OCI-LY7 (cell line): ENCODE data around the gene SCGN. TPM values are rescaled to one million over a fixed set of nuclear protein-coding genes. Genes with fewer than 3 reads are reported as not detected.
A peak's percentile ranks its signal among the peaks of the same experiment; 100 is the strongest.

Source experiments
- Bru-seq: library from RNA; stranded (reverse); fragments of 400-500 nt; gene quantifications from one replicate; lab custom pipeline; 2021; lab: Mats Ljungman, UMichigan
- BruChase-seq, 2 experiments: library from RNA; stranded (reverse); fragments of 400-500 nt; gene quantifications; one replicate each; lab custom pipeline; 2021; lab: Mats Ljungman, UMichigan
- BruUV-seq: library from RNA; stranded (reverse); fragments of 400-500 nt; replicated peaks from 2 replicates; lab custom pipeline; 2021; lab: Mats Ljungman, UMichigan
- CTCF ChIA-PET: fragments of 300-600 bp; sonication (Branson Sonifier 250); formaldehyde crosslinking; loops from one replicate; lab custom pipeline; 2022; ENCODE audit warnings: antibody characterized with exemption; ENCODE audit not compliant: unreplicated experiment; lab: Charles Lee
- POLR2A ChIA-PET: fragments of 300-600 bp; sonication (Branson Sonifier 250); formaldehyde crosslinking; loops from one replicate; lab custom pipeline; 2022; ENCODE audit warnings: antibody characterized with exemption; lab: Charles Lee
- DNase-seq: peaks from one replicate; pipeline ENCODE4 v3.0.0-alpha.2; 2015; ENCODE audit warnings: low spot score
- H2AFZ ChIP-seq: fragments of 200-600 bp; sonication (generic), shearing (Covaris generic); 2 replicates; pipeline ENCODE4 v1.6.1; 2014; ENCODE audit warnings: mild to moderate bottlenecking, antibody characterized with exemption, low read length, moderate library complexity
- H3K27ac ChIP-seq: fragments of 200-600 bp; sonication (generic); 2 replicates; pipeline ENCODE4 v1.5.1; 2014; ENCODE audit warnings: mixed run types, low read depth, mild to moderate bottlenecking, moderate library complexity, low read length, inconsistent platforms; ENCODE audit not compliant: poor library complexity, severe bottlenecking
- H3K36me3 ChIP-seq: fragments of 200-600 bp; sonication (generic); 2 replicates; pipeline ENCODE4 v1.6.1; 2014; ENCODE audit warnings: mild to moderate bottlenecking, antibody characterized with exemption, low read length, moderate library complexity, mixed read lengths; ENCODE audit not compliant: insufficient read depth
- H3K4me1 ChIP-seq: fragments of 200-600 bp; sonication (generic); 2 replicates; pipeline ENCODE4 v1.5.1; 2014; ENCODE audit warnings: mild to moderate bottlenecking, low read length; ENCODE audit not compliant: insufficient read depth, poor library complexity, severe bottlenecking
- H3K4me2 ChIP-seq: fragments of 200-600 bp; sonication (generic); 2 replicates; pipeline ENCODE4 v1.6.1; 2014; ENCODE audit warnings: mild to moderate bottlenecking, low read length
- H3K4me3 ChIP-seq: fragments of 200-600 bp; sonication (generic); 2 replicates; pipeline ENCODE4 v1.5.1; 2014; ENCODE audit warnings: mild to moderate bottlenecking, low read depth, low read length; ENCODE audit not compliant: poor library complexity, severe bottlenecking
- H3K79me2 ChIP-seq: fragments of 200-600 bp; sonication (generic); 2 replicates; pipeline ENCODE4 v1.6.1; 2016; ENCODE audit warnings: low read depth, mild to moderate bottlenecking, low read length, moderate library complexity, mixed read lengths; ENCODE audit not compliant: insufficient read depth
- H3K9me2 ChIP-seq: fragments of 200-600 bp; sonication (generic); 2 replicates; pipeline ENCODE4 v1.6.1; 2016; ENCODE audit warnings: mild to moderate bottlenecking, low read length, mixed read lengths; ENCODE audit not compliant: insufficient read depth
- H3K9me3 ChIP-seq: fragments of 200-600 bp; sonication (generic); 2 replicates; pipeline ENCODE4 v1.6.1; 2014; ENCODE audit warnings: mild to moderate bottlenecking, mixed run types, low read length, mixed read lengths
- H4K20me1 ChIP-seq: fragments of 200-600 bp; sonication (generic); 2 replicates; pipeline ENCODE4 v1.6.1; 2014; ENCODE audit warnings: mild to moderate bottlenecking, antibody characterized with exemption, low read length, moderate library complexity, mixed read lengths; ENCODE audit not compliant: insufficient read depth
- EZH2phosphoT487 ChIP-seq: fragments of 200-600 bp; sonication (generic); IDR thresholded peaks from 2 replicates; pipeline ENCODE4 v1.6.1; 2018; ENCODE audit warnings: low read depth, borderline replicate concordance, mild to moderate bottlenecking, mixed run types, antibody characterized with exemption, low read length, moderate library complexity, mixed read lengths
- intact Hi-C: fragments of 100-400 bp; cut with micrococcal nuclease; formaldehyde crosslinking; loops from one replicate; pipeline ENCODE4 v1.10.0; 2022; ENCODE audit not compliant: unreplicated experiment
- long read RNA-seq: library from polyadenylated mRNA; stranded (forward); transcript quantifications from one replicate; pipeline ENCODE4 v2.0.0, GENCODE V29; 2022
- total RNA-seq, 2 experiments: library from RNA; depleted of rRNA in 1 of 2; stranded (reverse); fragments of >200 nt in 1 of 2; shearing (Covaris generic) in 1 of 2; gene quantifications; 2 replicates each; pipeline ENCODE4 v1.2.3, GENCODE V29; 2014 to 2022
- TF ChIP-seq, protein P1 (sequence below): fragments of 200-600 bp; sonication (generic); conservative IDR thresholded peaks from 2 replicates; pipeline ENCODE4 v1.5.1; 2014; ENCODE audit warnings: mild to moderate bottlenecking, antibody characterized with exemption, low read length, moderate library complexity, mixed read lengths

Gene SCGN
- not detected in 2 replicates for total RNA-seq (2014; rRNA removed; shearing (Covaris generic))
- not detected in 2 replicates for total RNA-seq (2022)
- Bru-seq, nascent RNA, result percentile 3 among the genes with signal in this experiment
- not detected for BruChase-seq, experiment 1, labeled RNA remaining after a 6-hour chase
- BruChase-seq, experiment 2, labeled RNA remaining after a 2-hour chase, result percentile 3 among the genes with signal in this experiment
- long read RNA-seq, result 0 reads

- Histone ChIP-seq H3K4me3 (no peak within 1 kb of the TSS), H3K9me2 (no peaks in the 10 kb centered on the region), H3K36me3 (no peaks in the 10 kb centered on the region), H4K20me1 (no peaks in the 10 kb centered on the region; the same call in 1 of the 2 replicates), H3K27ac (no peak within 1 kb of the TSS), H3K9me3 (no peaks in the 10 kb centered on the region), H3K4me1 (no peaks in the 10 kb centered on the region), H2AFZ (no peak within 1 kb of the TSS), H3K79me2 (no peaks in the 10 kb centered on the region), H3K4me2 (no peak within 1 kb of the TSS)
- no peak for DNase-seq
- CTCF ChIA-PET, result no interaction called here
- BruUV-seq, result no TSS peak
- intact Hi-C loops, result no loop called here
- POLR2A ChIA-PET, result interaction anchor here (0.6 to 0.8 kb wide), 2 partner anchors 12 to 317 kb away, joined by 3 read pairs; no protein-coding TSS in a partner anchor
- TF ChIP-seq EZH2phosphoT487, result no peak
- TF ChIP-seq, protein P1, sequence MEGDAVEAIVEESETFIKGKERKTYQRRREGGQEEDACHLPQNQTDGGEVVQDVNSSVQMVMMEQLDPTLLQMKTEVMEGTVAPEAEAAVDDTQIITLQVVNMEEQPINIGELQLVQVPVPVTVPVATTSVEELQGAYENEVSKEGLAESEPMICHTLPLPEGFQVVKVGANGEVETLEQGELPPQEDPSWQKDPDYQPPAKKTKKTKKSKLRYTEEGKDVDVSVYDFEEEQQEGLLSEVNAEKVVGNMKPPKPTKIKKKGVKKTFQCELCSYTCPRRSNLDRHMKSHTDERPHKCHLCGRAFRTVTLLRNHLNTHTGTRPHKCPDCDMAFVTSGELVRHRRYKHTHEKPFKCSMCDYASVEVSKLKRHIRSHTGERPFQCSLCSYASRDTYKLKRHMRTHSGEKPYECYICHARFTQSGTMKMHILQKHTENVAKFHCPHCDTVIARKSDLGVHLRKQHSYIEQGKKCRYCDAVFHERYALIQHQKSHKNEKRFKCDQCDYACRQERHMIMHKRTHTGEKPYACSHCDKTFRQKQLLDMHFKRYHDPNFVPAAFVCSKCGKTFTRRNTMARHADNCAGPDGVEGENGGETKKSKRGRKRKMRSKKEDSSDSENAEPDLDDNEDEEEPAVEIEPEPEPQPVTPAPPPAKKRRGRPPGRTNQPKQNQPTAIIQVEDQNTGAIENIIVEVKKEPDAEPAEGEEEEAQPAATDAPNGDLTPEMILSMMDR, result no peak
Measured at GRCh38 chr6:25652007-25652515, at the start of gene SCGN. Gene SCGN, plus strand, starts transcription at chr6:25652215. Its CDS starts 189 bp downstream, at chr6:25652404.

DNA sequence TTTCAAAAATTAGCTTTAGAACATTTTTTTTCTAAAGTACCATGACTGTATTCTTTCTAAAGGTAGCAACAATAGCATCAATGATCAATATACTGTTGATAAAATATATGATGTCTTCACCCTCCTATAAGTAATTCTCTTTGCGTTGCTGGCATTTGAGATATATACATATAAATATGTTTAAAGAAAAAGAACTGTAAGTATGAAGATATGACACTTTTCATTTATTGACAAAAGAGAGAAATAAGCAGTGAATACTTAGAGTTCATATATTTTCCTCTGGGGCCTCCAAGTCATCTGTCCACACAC, 49.4 kb upstream of the SCGN start:
- ChIA-PET POLR2A (no interaction called here), CTCF (no interaction called here)
- DNase-seq, result no peak
- Histone ChIP-seq H3K4me1 (peaks cover 5% of the 10 kb centered on the region), H3K4me2 (no peak overlapping the region), H3K27ac (no peak overlapping the region), H4K20me1 (no peaks in the 10 kb centered on the region), H2AFZ (no peak overlapping the region), H3K79me2 (no peaks in the 10 kb centered on the region), H3K9me3 (no peaks in the 10 kb centered on the region), H3K36me3 (peaks cover 25% of the 10 kb centered on the region), H3K4me3 (no peak overlapping the region), H3K9me2 (no peaks in the 10 kb centered on the region)
- no TSS peak for BruUV-seq
- intact Hi-C loops, result loop anchor here (1.0 kb wide), 2 partner anchors 337 to 379 kb away; no protein-coding TSS in a partner anchor
- TF ChIP-seq EZH2phosphoT487, result no peak
- TF ChIP-seq, protein P1, result peak; percentile 70; the same call in 1 of the 2 replicates

DNA sequence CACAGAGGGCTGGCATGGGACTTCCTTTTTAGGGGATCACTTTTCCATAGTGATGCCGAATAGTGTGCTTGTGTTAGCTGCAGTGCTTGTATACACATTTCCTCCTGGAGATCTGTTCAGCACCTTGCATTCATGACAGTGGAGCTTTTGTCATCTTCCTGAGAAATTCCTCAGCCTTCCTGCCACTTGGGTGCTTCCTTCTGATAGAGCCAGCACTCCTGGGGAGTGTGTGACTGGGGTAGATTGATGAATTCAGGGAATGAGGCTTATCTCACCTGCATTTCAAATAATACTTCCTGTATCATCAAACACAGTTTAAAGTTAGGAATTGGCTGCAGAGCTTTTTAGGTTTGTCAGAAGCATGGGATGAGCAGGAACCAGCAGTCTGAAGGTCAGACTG, 48.8 kb upstream of the SCGN start:
- H3K4me3 ChIP-seq, result no peak overlapping the region
- peaks cover 23% of the 10 kb centered on the region for H3K36me3 ChIP-seq
- no peaks in the 10 kb centered on the region for H4K20me1 ChIP-seq
- no peaks in the 10 kb centered on the region for H3K79me2 ChIP-seq
- H3K9me2 ChIP-seq, result no peaks in the 10 kb centered on the region
- no peak overlapping the region for H3K27ac ChIP-seq
- no peaks in the 10 kb centered on the region for H3K9me3 ChIP-seq
- ChIA-PET POLR2A (no interaction called here), CTCF (no interaction called here)
- peaks cover 5% of the 10 kb centered on the region for H3K4me1 ChIP-seq
- no peak overlapping the region for H3K4me2 ChIP-seq
- intact Hi-C loops, result no loop called here
- H2AFZ ChIP-seq, result no peak overlapping the region
- BruUV-seq, result no TSS peak
- TF ChIP-seq, protein P1, result no peak
- DNase-seq, result no peak
